Endothelial cell of umbilical vein (primary cell): ENCODE measurements around the gene PTPN3. TPM values are rescaled to one million over a fixed set of nuclear protein-coding genes. Genes with fewer than 3 reads are reported as not detected.

Experiments
- BruUV-seq: library from RNA; stranded (reverse); fragments of 400-500 nt; replicated peaks from 2 replicates; lab custom pipeline; 2021; lab: Mats Ljungman, UMichigan
- CTCF ChIA-PET: fragments of 300-600, 350-600 bp; sonication (Branson Sonifier 250); formaldehyde crosslinking; loops from one replicate; lab custom pipeline; 2021; ENCODE audit warnings: antibody characterized with exemption, inconsistent platforms; lab: Charles Lee
- POLR2A ChIA-PET: fragments of 300-600, 350-600 bp; sonication (Branson Sonifier 250); formaldehyde crosslinking; loops from one replicate; lab custom pipeline; 2021; ENCODE audit warnings: antibody characterized with exemption, inconsistent platforms; lab: Charles Lee
- DNase-seq: peaks from one replicate; pipeline ENCODE4 v3.0.0-alpha.2; 2011; ENCODE audit warnings: low read depth, low spot score
- FAIRE-seq: peaks from 2 replicates; lab custom pipeline; 2011; peaks lifted over from hg19 to GRCh38; lab: Jason Lieb, UNC
- H2AFZ ChIP-seq: 2 replicates; pipeline ENCODE4 v1.6.0; 2012; ENCODE audit warnings: low read depth, low read length, control low read depth, inconsistent platforms
- H3K27ac ChIP-seq: 2 replicates; pipeline ENCODE4 v1.5.1; 2011; ENCODE audit warnings: low read depth, mild to moderate bottlenecking, control low read depth, low read length, moderate library complexity; ENCODE audit not compliant: insufficient read depth
- H3K27me3 ChIP-seq, 2 experiments: 2 replicates each; pipeline versions ENCODE4 v1.6.0 to v1.6.1; 2011; ENCODE audit warnings: low read length in 2 of 2, mixed read lengths in 1 of 2; ENCODE audit not compliant: control insufficient read depth in 2 of 2, insufficient read depth in 2 of 2
- H3K36me3 ChIP-seq, 2 experiments: 2 replicates in 1 of 2; 3 replicates in 1 of 2; pipeline ENCODE4 v1.5.1; 2011; ENCODE audit warnings: low read length in 2 of 2, mild to moderate bottlenecking in 1 of 2, moderate library complexity in 1 of 2; ENCODE audit not compliant: control insufficient read depth in 2 of 2, insufficient read depth in 2 of 2; ENCODE audit errors: extremely low read depth in 1 of 2
- H3K4me1 ChIP-seq: 3 replicates; pipeline ENCODE4 v1.5.1; 2011; ENCODE audit warnings: mild to moderate bottlenecking, low read length; ENCODE audit not compliant: control insufficient read depth, insufficient read depth; ENCODE audit errors: extremely low read depth
- H3K4me2 ChIP-seq: 2 replicates; pipeline ENCODE4 v1.6.1; 2011; ENCODE audit warnings: low read length, control low read depth, mixed read lengths; ENCODE audit not compliant: insufficient read depth
- H3K4me3 ChIP-seq, 3 experiments: fragments of 200-600 bp in 1 of 3; sonication (generic), shearing (Covaris generic) in 1 of 3; replicated peaks in 1 of 3; 2 replicates each; pipeline ENCODE4 v1.5.1; 2011 to 2016; ENCODE audit warnings: control low read depth in 3 of 3, low read length in 3 of 3, mild to moderate bottlenecking in 2 of 3, inconsistent platforms in 1 of 3, low read depth in 1 of 3, moderate library complexity in 1 of 3; ENCODE audit not compliant: insufficient read depth in 1 of 3
- H3K79me2 ChIP-seq: 2 replicates; pipeline ENCODE4 v1.6.0; 2012; ENCODE audit warnings: low read length, inconsistent platforms; ENCODE audit not compliant: control insufficient read depth, insufficient read depth
- H3K9ac ChIP-seq: replicated peaks from 2 replicates; pipeline ENCODE3; 2011; ENCODE audit warnings: low read length, control low read depth; ENCODE audit not compliant: insufficient read depth; ENCODE audit errors: extremely low read depth
- H3K9me1 ChIP-seq: replicated peaks from 3 replicates; pipeline ENCODE4 v1.6.0; 2011; ENCODE audit warnings: mild to moderate bottlenecking, low read length; ENCODE audit not compliant: control insufficient read depth, insufficient read depth; ENCODE audit errors: extremely low read depth
- H3K9me3 ChIP-seq: replicated peaks from 2 replicates; pipeline ENCODE4 v1.5.1; 2012; ENCODE audit warnings: low read length, inconsistent platforms; ENCODE audit not compliant: control insufficient read depth, insufficient read depth
- H4K20me1 ChIP-seq: replicated peaks from 2 replicates; pipeline ENCODE3; 2011; ENCODE audit warnings: mild to moderate bottlenecking, low read length; ENCODE audit not compliant: control insufficient read depth, insufficient read depth; ENCODE audit errors: extremely low read depth
- FOS ChIP-seq: IDR thresholded peaks from 2 replicates; pipeline ENCODE4 v1.6.1; 2011; ENCODE audit warnings: mild to moderate bottlenecking, low read length, moderate library complexity, borderline replicate concordance; ENCODE audit not compliant: insufficient read depth
- GATA2 ChIP-seq: IDR thresholded peaks from 2 replicates; pipeline ENCODE4 v1.7.0; 2011; ENCODE audit warnings: low read depth, mild to moderate bottlenecking, moderate library complexity, mixed read lengths, low read length; ENCODE audit not compliant: insufficient read length, insufficient read depth
- JUN ChIP-seq: IDR thresholded peaks from 2 replicates; pipeline ENCODE4 v1.6.1; 2011; ENCODE audit warnings: borderline replicate concordance, low read depth; ENCODE audit not compliant: insufficient read length, insufficient read depth
- MAX ChIP-seq: IDR thresholded peaks from 2 replicates; pipeline ENCODE4 v1.6.1; 2011; ENCODE audit not compliant: insufficient read depth, insufficient read length
- MYC ChIP-seq: IDR thresholded peaks from one replicate; pipeline ENCODE4 v1.6.1; 2011; ENCODE audit warnings: mild to moderate bottlenecking, low read depth, low read length
- POLR2A ChIP-seq: IDR thresholded peaks from 2 replicates; pipeline ENCODE4 v1.6.1; 2012; ENCODE audit warnings: low read depth, mild to moderate bottlenecking, control low read depth, low read length
- POLR2AphosphoS5 ChIP-seq: IDR thresholded peaks from 2 replicates; pipeline ENCODE4 v1.6.1; 2012; ENCODE audit warnings: low read depth, mild to moderate bottlenecking, control low read depth, low read length, moderate library complexity; ENCODE audit not compliant: insufficient read depth
- dilution Hi-C: fragments of 300-500 bp; cut with MboI; formaldehyde crosslinking; loops from one replicate; pipeline ENCODE4 v1.15.0; 2019; ENCODE audit warnings: low sequenced_read_pairs; ENCODE audit not compliant: extremely low pct_ligation_motif_present
- intact Hi-C: fragments of 100-400 bp; cut with micrococcal nuclease; formaldehyde crosslinking; loops from one replicate; pipeline ENCODE4 v1.10.0; 2022
- polyA plus RNA-seq, 4 experiments: library from polyadenylated mRNA; depleted of rRNA in 3 of 4; stranded (reverse) in 3 of 4; unstranded in 1 of 4; fragments of >200 nt; gene quantifications; 2 replicates each; pipeline versions ENCODE4 v1.2.1 to v1.2.3, GENCODE V29; 2011 to 2012; ENCODE audit warnings: missing spikeins in 1 of 4
- total RNA-seq: library from RNA; stranded (reverse); gene quantifications from 2 replicates; pipeline ENCODE4 v1.2.3, GENCODE V29; 2021

PTPN3 gene
- total and polyA plus RNA-seq, 2 donors (not counting 3 experiments of a cell fraction or from before 2014, with no cell fraction given): 0.01 TPM; not detected in 1

GRCh38 chr9:109335121-109335520 lies 163.0 kb downstream of the PTPN3 start:
- Histone ChIP-seq H3K9me1 (no peaks in the 10 kb centered on the region), H4K20me1 (no peaks in the 10 kb centered on the region), H3K36me3 (no peaks in the 10 kb centered on the region), H3K27ac (no peak overlapping the region), H3K9ac (no peak overlapping the region), H2AFZ (no peak overlapping the region), H3K9me3 (no peaks in the 10 kb centered on the region), H3K27me3 (no peaks in the 10 kb centered on the region), H3K4me1 (no peaks in the 10 kb centered on the region), H3K4me3 (no peak overlapping the region), H3K79me2 (no peaks in the 10 kb centered on the region), H3K4me2 (no peak overlapping the region)
- BruUV-seq: no TSS peak
- DNase-seq (no peak), FAIRE-seq (no peak)
- TF ChIP-seq GATA2 (no peak), JUN (no peak), FOS (no peak), POLR2AphosphoS5 (no peak), MYC (no peak), POLR2A (no peak), MAX (no peak)
- intact Hi-C loops: no loop called here
- CTCF ChIA-PET: no interaction called here
- POLR2A ChIA-PET: no interaction called here
- dilution Hi-C loops: no loop called here

GRCh38 chr9:109331353-109331752 lies 166.8 kb downstream of the PTPN3 start:
- Histone ChIP-seq H3K4me2 (no peak overlapping the region), H3K9ac (no peak overlapping the region), H3K27me3 (peaks cover 0 to 1% of the 10 kb centered on the region in 2 experiments), H3K4me3 (no peak overlapping the region), H3K9me3 (no peaks in the 10 kb centered on the region), H3K36me3 (no peaks in the 10 kb centered on the region), H3K27ac (no peak overlapping the region), H3K4me1 (no peaks in the 10 kb centered on the region), H2AFZ (no peak overlapping the region), H4K20me1 (no peaks in the 10 kb centered on the region), H3K79me2 (no peaks in the 10 kb centered on the region), H3K9me1 (no peaks in the 10 kb centered on the region)
- dilution Hi-C loops (no loop called here), intact Hi-C loops (no loop called here)
- FAIRE-seq (no peak), DNase-seq (no peak)
- POLR2A ChIA-PET: no interaction called here
- TF ChIP-seq MAX (no peak), GATA2 (no peak)
- CTCF ChIA-PET: no interaction called here
- no TSS peak for BruUV-seq
